ENCODE data around the gene GPD2.
"Not testable (repeated sequence)": the region's sequence is repeated elsewhere in the genome, so short reads cannot be mapped to it uniquely, and the experiment has no call there.

GPD2 gene

GRCh38 chr2:156592809-156593593 is 156.8 kb downstream of the GPD2 start:
- DNase-seq: no peak

GRCh38 chr2:156593594-156593921 is 157.4 kb downstream of the GPD2 start:
- no peak for DNase-seq

GRCh38 chr2:156598563-156598962 is 162.4 kb downstream of the GPD2 start:
- DNase-seq: no peak

GRCh38 chr2:156600196-156600595 is 164.0 kb downstream of the GPD2 start:
- no peak for DNase-seq

- DNase-seq: no peak
These were observed 165.8 kb downstream of the GPD2 start for GRCh38 chr2:156601855-156602551.

GRCh38 chr2:156602552-156602933 is 166.4 kb downstream of the GPD2 start:
- DNase-seq: no peak

GRCh38 chr2:156615836-156616322 is 179.7 kb downstream of the GPD2 start:
- DNase-seq: no peak

GRCh38 chr2:156618071-156618470 is 181.9 kb downstream of the GPD2 start:
- not testable (repeated sequence) for DNase-seq

GRCh38 chr2:156619021-156619539 is 182.9 kb downstream of the GPD2 start:
- no peak for DNase-seq

- DNase-seq: no peak
These were observed 186.3 kb downstream of the GPD2 start for GRCh38 chr2:156622491-156622890.

GRCh38 chr2:156625360-156626170 is 189.4 kb downstream of the GPD2 start:
- DNase-seq: no peak

GRCh38 chr2:156626931-156627330 is 190.8 kb downstream of the GPD2 start:
- DNase-seq: no peak

- no peak for DNase-seq
These were observed 194.6 kb downstream of the GPD2 start for GRCh38 chr2:156630579-156631337.

GRCh38 chr2:156635646-156636045 is 199.5 kb downstream of the GPD2 start:
- DNase-seq: no peak

Measured in activated gamma-delta T cell treated with Interleukin-2 at 50 U/mL for 16 hours (primary cell).